IPS-NIHi7 (cell line): ENCODE data around the gene CXCL8.
"Not testable (repeated sequence)": the region's sequence is repeated elsewhere in the genome, so short reads cannot be mapped to it uniquely, and the experiment has no call there.

Experiments
- DNase-seq: peaks from one replicate; pipeline ENCODE4 v3.0.0; 2012; ENCODE audit warnings: mixed read lengths; ENCODE audit errors: extremely low spot score

Gene CXCL8

DNA sequence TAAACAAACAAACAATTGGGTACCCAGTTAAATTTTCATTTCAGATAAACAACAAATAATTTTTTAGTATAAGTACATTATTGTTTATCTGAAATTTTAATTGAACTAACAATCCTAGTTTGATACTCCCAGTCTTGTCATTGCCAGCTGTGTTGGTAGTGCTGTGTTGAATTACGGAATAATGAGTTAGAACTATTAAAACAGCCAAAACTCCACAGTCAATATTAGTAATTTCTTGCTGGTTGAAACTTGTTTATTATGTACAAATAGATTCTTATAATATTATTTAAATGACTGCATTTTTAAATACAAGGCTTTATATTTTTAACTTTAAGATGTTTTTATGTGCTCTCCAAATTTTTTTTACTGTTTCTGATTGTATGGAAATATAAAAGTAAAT, 2.9 kb downstream of the CXCL8 start:
- DNase-seq: no peak

DNA sequence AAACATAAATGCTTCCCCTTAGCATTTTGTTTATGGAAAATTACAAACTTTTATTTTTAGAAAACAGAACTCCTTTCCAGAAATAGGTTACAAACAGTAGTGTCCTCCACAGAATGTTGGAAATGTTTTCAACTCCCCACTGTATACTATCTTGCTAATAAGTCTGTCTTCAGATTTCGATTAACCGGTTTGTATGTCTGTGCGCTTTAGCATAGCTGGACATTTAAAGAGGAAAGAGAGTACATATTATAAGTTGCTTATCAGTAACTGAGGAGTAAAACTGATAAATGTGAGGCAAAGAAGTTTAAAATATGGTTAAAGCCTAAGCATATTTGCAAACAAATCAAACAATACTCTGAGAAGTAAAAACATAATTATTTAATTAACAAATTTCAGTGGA, 3.4 kb downstream of the CXCL8 start:
- no peak for DNase-seq

DNA sequence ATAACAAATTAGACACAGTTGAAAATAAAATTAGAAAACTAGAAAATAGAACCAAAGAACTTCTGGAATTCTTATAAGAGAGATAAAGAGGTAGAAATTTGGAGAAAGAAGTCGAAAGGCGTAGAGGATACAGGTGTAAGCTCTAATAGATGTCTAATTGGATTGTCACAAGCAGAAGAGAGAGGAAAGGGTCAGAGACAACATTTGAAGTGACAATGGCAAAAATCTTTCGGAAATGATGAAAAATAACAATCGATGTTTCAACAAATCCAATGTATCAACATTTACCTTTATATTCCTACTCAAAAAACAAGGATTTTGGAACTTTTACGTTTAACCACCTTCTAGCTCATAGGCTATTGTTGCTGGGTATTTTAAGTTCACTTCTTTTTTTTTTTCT, 3.8 kb downstream of the CXCL8 start:
- no peak for DNase-seq

DNA sequence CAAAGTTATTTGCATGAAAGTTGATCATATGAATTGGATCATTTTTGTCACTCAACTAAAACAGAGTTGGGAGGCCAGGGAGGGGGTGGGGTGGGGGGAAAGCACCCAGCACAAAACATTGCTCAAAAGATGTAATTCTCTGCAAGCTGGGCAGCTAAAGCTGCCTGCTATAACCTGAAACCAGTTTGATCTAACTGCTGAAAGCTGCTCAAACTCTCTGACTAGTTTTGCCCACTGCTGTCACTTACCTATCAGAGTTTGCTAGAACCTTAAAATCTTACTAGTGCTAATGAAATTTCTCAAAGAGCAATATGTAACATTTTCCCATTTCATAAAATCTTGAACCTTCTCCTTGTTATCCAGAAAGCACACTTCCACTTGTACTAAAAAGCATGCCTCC, 10.4 kb downstream of the CXCL8 start:
- no peak for DNase-seq

DNA sequence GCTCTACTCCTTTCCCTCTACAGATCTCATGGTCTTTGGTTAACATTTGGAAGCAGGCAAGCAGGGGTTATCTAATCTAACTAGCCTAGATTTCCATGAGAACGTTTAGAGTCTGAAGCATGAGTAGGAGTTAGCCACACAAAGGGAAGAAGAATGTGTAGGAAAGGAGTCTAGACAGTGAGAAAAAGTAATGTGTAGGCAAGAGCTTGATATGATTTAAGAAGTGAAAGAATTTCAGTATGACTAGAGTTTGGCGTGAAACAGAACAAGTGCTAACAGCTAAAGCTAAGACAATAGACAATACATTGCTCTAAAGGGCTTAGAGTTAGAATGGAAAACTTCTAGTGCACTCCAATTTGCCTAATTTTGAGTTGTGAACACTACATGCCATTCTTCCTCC, 10.8 kb downstream of the CXCL8 start:
- DNase-seq: no peak

DNA sequence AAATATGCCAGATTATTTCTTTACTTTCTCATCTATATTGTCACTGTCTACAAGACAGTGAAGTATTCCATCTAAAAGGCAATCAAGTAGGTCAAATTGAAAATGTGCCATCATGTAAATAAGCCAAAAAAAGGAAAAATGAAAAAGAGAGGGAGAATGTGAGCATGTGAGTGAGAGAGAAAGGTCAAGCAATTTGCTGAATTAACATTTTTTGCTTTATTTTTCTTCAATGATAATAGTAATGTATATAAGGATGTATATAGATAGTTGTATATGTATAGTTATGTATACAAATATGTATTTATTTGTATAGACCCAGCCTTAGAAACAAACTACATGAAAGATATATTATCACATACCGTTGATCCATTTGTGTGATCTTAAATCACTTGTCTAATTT, 11.5 kb downstream of the CXCL8 start:
- DNase-seq: no peak

DNA sequence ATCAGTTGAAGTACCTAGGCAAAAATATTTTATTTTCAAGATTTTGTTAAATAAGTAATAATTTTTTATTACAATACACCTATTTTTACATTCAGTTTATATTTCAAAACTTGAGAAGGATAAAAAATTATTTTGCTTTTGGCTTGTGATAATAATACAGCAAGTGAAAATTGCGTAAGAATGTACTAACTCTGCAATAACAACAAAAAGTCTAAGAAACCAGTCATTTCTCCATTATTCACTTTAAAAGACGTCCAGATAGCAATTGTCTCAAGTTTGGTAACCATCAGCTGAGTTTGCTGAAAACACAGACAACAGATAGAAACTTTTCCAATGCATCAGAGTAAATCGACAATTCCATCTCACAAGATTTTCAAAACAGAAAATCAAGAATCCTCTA, 12.1 kb downstream of the CXCL8 start:
- DNase-seq: no peak

DNA sequence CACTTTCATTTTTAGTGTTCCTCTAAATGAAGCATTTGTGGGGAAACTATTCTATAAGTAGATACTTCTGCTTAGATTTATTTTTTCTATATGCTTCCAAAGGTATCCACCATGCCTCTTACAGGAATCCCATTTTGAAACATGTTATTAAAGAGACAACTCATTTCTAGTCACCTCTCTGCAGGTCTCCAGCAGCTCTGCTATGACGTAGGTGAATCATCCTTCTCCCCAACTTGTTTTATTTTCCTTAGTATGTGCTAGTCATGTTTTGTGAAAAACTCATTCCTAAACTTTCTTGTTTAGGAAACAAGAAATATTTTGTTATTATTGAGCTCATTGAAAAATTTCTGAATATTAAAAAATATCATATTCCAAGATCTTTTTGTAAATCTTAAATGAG, 12.8 kb downstream of the CXCL8 start:
- no peak for DNase-seq

DNA sequence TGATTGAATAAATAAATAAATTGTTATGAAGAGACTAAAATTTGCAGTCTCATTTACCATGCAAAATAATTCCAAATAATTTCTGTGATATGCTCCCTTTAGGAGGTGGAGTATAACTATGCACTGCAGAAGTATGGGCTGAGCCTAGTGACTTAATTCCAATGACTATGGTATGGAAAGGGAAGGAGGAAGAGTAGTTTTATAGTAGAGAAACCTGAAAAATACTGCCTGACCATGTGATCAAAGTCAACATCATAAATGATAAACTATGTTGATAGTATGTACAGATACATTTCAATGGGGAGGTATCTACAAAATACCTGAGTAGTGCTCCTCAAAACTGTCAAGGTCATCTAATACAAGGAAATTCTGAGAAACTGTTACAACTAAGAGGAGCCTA, 14.6 kb downstream of the CXCL8 start:
- no peak for DNase-seq

DNA sequence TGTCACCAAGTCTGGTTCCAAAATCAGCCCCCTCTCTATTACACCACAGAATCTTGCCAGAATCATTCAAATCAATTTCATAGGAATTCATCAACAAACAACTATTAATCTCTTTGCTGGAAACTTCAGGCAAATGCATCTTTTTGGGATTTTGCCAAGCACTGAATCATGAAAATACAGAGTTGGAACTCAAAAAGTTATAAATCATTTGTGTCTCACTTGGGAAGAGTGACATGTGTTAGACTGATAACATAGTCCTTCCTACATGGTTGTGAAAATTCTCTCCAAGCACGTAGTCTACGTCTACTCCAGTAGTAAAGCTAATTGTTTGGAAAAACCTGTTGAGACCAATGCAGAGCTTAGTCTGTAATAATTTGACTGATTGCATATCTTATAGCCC, 19.0 kb downstream of the CXCL8 start:
- no peak for DNase-seq

DNA sequence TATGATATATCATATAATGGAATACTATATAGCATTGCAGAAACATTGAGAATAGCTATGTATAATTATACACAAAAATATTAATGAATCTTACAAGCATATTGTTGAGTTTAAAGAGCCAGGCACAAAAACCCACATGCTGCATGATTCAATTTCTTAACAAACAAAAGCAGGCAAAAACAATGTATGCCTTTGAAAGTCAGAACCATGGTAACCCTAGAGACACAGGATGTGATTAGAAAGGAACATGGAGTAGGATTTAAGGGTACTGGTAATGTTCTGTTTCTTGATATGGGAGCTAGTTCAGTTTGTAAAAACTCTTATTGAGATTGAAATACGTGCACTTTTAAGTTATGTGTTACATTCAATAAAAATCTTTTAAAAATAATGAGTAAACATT, 21.5 kb downstream of the CXCL8 start:
- no peak for DNase-seq

DNA sequence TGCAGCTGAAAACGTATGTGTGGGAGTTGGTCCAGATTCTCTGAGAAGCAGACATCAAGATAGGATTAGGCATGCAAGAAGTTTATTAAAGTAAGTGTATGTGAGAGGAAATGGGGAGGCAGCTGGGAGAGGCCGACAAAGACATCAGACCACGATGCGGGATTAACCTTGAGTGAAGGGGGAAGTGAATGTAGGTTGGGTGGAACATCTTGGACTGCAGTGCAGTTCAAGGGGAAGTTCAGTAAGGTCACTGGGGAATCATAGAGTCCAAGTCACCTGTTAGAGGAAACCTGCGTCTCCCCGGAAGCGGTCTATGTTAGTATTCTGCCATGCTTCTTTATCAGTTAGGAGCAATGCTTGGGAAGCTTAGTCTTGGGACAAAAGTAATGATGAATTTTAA, 22.0 kb downstream of the CXCL8 start:
- no peak for DNase-seq

DNA sequence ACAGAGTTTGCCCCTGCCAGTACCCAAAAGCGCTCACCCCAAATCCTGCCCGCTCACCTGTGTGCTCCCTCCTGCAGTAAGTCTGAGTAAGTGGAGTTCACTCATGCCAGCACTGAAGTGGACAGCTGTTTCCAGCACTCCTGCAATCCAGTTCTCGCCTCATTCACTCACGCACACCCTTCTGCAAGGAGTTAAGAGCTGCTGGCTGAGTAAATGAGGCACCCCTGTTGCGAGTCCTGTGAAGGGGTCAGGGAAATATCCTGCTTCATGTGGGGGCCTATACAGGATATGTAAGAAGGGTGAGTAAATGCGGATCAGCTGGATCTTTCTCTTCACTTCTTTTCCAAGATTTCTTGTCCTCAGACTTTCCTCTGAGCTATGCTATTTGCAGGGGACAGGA, 23.5 kb downstream of the CXCL8 start:
- DNase-seq: no peak

DNA sequence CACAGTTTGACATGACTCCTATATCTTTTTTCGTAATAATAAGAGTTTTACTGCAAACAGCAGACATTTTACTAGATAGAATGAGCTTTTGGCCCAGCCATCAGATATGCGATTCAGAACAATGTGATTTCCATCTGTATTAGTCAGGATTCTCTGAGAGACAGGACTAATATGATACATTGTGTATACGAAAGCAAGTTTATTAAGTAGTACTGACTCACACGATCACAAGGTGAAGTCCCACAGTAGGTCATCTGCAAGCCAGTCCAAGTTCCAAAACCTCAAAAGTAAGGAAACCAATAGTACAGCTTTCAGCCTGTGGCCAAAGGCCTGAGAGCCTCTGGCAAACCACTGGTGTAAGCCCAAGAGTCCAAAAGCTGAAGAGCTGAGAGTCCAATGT, 24.1 kb downstream of the CXCL8 start:
- no peak for DNase-seq

DNA sequence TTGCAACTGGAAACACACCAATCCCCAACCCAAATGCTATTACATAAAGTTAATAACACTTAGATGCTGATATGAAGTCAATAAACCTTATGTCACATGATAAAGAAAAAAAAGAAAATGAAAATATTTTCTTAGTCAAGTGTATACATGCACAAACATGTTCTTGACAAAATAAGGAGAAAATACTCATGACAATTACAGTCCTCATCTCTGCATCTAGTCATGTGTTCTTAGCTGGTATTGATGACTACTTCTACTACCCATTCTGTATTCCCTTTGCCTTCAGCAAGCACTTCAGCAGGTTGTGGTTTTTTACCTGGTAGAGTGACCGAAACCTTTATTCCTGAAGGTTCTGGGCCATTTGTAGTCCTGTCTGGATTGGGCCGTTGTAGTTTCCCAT, 24.9 kb downstream of the CXCL8 start:
- DNase-seq: no peak

DNA sequence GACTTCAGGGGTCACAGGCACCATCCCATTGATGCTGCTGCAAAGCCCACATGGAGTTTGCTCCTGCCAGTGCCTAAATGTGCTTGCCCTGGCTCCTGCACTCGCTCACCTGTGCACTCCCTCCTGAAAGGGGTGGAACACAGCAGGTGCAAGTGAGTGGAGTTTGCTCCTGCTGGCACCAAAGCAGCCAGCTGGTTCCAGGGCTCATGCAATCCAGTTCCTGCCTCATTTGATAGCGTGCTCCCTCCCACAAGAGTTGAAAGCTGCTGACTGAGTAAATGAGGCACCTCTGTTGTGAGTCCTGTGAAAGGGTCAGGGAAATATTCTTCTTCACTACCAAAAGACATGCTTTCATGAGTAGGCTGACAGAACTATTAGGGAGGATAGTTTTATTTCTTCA, 30.5 kb downstream of the CXCL8 start:
- DNase-seq: no peak

DNA sequence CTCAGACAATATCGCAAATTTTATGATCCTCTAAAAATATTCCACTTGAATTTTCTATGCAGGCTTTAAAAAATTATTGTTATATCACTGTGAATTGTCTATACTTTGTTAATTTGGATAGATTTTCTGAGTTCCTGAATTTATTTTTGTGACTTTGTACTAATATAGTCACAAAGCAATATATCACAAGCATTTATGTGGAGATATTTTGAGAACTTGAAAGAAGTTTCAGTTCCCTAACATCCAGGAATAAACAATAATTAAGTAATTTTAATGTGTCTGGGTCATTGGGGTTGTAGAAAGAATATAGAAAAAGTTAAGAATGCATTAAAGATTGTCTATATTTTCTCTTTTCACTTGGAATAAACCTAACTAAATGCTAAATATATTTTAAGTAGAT, 32.0 kb downstream of the CXCL8 start:
- DNase-seq: no peak

DNA sequence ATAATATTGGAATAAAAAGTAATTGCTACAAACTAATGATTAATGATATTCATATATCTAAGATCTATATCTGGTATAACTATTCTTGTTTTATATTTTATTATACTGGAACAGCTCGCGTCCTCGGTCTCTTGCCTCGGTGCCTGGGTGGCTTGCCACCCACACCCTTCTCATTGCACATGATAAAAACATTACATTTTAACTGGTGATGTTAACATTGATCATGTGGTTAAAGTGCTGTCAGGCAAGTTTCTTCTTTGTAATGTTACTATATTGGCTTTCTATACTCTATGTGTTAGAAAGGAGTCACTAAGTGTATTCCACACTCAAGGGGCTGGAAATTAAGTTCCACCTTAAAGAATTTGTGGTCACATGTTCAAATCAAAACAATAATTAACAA, 34.0 kb downstream of the CXCL8 start:
- not testable (repeated sequence) for DNase-seq

DNA sequence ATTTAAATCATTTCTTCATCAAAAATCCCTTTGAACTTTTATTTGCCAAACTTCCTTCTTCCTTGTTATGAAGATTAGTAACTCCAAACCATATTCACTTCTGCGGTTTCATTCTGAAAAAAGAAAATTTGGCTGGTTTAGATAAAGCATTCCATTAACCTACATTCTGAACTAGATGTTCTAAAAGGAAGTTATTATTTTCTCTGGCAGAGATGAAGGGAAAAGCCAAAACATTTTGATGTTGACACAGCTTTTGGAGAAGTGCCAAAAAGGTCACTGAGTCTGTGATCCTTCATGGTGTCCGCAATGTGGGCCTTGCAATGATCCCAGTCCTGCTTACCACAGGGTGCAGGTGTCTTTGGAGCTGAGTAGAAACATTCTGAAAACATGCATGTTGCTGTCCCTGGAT, 36.0 kb downstream of the CXCL8 start:
- no peak for DNase-seq

DNA sequence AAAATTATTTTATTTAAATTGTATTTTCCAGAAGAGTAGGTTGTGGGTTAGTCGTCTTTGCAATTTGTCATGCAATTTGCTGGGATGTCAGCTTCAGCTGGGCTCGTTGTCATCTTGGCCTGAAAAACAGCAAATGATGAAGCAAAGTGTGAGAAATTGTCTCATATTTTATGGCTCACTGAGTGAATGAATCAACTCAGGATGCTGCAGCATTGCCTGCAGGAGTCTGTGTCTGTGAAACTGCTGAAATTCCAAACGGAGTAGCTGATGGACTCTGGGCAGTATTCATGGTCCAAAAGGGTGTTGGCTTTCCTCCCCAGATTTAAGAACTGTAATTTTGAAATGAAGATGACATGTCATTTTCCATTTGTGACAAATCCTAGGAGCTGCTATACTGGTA, 37.2 kb downstream of the CXCL8 start:
- no peak for DNase-seq

DNA sequence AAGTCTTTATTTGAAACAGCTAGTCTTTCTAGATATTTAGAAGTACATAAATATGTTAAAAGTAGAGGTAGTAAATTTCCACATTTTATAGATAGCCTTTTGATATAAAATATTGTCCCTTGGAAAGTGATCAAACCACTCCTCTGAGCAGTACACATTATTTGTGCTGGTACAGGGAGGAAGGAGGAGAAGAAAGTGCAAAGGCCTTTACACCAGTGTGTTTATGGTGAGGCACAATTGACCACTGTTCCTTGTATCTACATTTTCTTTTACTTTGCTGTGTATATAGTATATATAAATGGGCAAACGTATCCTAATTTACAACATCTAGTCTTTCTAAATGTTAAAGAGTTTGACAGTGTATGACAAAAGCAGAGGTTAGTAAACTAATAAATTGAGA, 39.9 kb downstream of the CXCL8 start:
- no peak for DNase-seq

DNA sequence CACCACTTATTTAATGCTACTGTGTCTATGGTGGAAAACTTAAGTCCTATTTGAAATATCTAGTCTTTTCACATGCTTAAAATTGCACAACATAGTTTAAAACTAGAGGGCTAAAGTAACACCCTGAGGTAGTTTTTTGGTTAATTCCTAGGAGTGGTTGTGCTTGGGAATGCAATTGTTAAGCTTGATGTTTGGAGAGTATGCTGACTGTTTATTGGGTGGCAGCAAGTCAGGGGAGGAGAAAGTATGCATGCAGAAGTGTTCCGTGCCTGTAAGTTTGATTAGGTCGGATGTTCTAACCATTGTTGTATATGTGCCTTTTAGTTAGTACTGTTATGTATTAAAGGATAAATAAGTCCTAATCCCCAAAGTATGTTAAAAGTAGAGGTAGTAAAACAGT, 40.5 kb downstream of the CXCL8 start:
- no peak for DNase-seq

DNA sequence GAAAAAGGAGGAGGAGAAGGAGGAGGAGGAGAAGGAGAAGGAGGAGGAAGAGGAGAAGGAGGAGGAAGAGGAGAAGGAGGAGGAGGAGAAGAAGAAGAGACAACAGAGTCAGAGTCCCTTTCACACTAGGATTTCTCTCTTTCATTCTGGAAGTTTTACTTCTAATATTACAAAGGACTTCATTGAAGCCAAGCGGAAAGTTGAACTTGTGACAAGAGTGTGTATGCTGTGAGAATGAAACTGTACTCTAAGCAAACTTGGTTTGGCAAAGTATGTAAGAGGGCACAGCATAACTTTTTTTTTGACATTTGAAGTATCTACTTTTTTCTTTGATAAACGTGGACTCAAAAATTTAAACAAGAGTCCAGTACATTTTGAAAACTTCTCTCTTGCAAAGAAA, 48.0 kb downstream of the CXCL8 start:
- no peak for DNase-seq
